Stomach (tissue), 4 donors: Measurements from ENCODE around the gene SGK1.

Experiments
- POLR2A ChIP-seq, 4 donors: fragments of 450-650 bp; IDR thresholded peaks; one replicate each; pipeline ENCODE4 v1.6.1; 2016; ENCODE audit warnings: antibody characterized with exemption in 4 of 4, control low read depth in 2 of 4, mild to moderate bottlenecking in 1 of 4, moderate library complexity in 1 of 4
- POLR2AphosphoS5 ChIP-seq, 3 donors: sonication (generic); formaldehyde crosslinking; IDR thresholded peaks; one replicate each; pipeline ENCODE4 v1.6.1; 2016; ENCODE audit warnings: antibody characterized with exemption in 3 of 3
- TF ChIP-seq, protein P1 (sequence below), 7 experiments: fragments of 450-650 bp in 4 of 7; fragments of 200-600 bp in 3 of 7; sonication (generic) in 3 of 7; IDR thresholded peaks; one replicate each; pipeline ENCODE4 v1.5.1; 2016 to 2019; ENCODE audit warnings: antibody characterized with exemption in 7 of 7, control low read depth in 2 of 7, mild to moderate bottlenecking in 1 of 7

- TF ChIP-seq POLR2A (IDR thresholded peaks at IDR 0.05) (no peak), POLR2AphosphoS5 (IDR thresholded peaks at IDR 0.05) (no peak)
- TF ChIP-seq, protein P1, sequence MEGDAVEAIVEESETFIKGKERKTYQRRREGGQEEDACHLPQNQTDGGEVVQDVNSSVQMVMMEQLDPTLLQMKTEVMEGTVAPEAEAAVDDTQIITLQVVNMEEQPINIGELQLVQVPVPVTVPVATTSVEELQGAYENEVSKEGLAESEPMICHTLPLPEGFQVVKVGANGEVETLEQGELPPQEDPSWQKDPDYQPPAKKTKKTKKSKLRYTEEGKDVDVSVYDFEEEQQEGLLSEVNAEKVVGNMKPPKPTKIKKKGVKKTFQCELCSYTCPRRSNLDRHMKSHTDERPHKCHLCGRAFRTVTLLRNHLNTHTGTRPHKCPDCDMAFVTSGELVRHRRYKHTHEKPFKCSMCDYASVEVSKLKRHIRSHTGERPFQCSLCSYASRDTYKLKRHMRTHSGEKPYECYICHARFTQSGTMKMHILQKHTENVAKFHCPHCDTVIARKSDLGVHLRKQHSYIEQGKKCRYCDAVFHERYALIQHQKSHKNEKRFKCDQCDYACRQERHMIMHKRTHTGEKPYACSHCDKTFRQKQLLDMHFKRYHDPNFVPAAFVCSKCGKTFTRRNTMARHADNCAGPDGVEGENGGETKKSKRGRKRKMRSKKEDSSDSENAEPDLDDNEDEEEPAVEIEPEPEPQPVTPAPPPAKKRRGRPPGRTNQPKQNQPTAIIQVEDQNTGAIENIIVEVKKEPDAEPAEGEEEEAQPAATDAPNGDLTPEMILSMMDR (IDR thresholded peaks at IDR 0.05): no peak
Measured at GRCh38 chr6:134207421-134207820, 110.5 kb downstream of the SGK1 start.
